ENCODE measurements around the gene JAGN1. TPM values are rescaled to one million over a fixed set of nuclear protein-coding genes. Genes with fewer than 3 reads are reported as not detected.
A peak's percentile ranks its signal among the peaks of the same experiment; 100 is the strongest.
"Not testable (repeated sequence)": the region's sequence is repeated elsewhere in the genome, so short reads cannot be mapped to it uniquely, and the experiment has no call there.

JAGN1 gene
- total and polyA plus RNA-seq, 7 experiments from 2014 or later = 16.0 to 54.5 (median 29.1) TPM

- Mint-ChIP-seq H3K27ac (peak overlapping the region in 2 of 9 donors; percentile 48 to 60), H3K27me3 (no peaks in the 10 kb centered on the region), H3K36me3 (peaks cover 0 to 12% (median 4%) of the 10 kb centered on the region in 5 donors), H3K4me3 (no peak overlapping the region), H3K9me3 (no peaks in the 10 kb centered on the region), H3K4me1 (peaks cover 21 to 38% (median 26%) of the 10 kb centered on the region in 7 donors)
- ATAC-seq = no peak
- CTCF ChIA-PET = interaction anchor here (0.7 kb wide), 1 partner anchor 9 kb away, joined by 3 read pairs; no protein-coding TSS in a partner anchor
- H3K4me3 ChIP-seq (ENCODE audit: low read length) = no peak overlapping the region
- no peaks in the 10 kb centered on the region for H3K9me3 ChIP-seq (ENCODE audit: control insufficient read depth in 2 of 3, low read length in 3 of 3)
- POLR2A ChIA-PET = no interaction called here
- H3K4me1 ChIP-seq (ENCODE audit: control insufficient read depth in 2 of 2, insufficient read depth in 2 of 2, low read length in 2 of 2) = peaks cover 17 to 20% of the 10 kb centered on the region in 2 donors
- DNase-seq = no peak
- H3K36me3 ChIP-seq (ENCODE audit: control insufficient read depth in 2 of 3, insufficient read depth in 3 of 3, low read length in 3 of 3) = peaks cover 0 to 29% (median 4%) of the 10 kb centered on the region in 3 experiments
- no peak overlapping the region for H3K27ac ChIP-seq (ENCODE audit: low read depth, low read length)
- intact Hi-C loops (cut with micrococcal nuclease) = loop anchor here in 1 of 2 donors (10.0 kb wide), 2 partner anchors 293 to 573 kb away; partner anchors contain the start of genes MTMR14 and THUMPD3
- H3K27me3 ChIP-seq (ENCODE audit: control insufficient read depth in 2 of 2, insufficient read depth in 2 of 2, low read length in 2 of 2) = no peaks in the 10 kb centered on the region
Observed at GRCh38 chr3:9937486-9938238, 47.3 kb downstream of the JAGN1 start.

DNA sequence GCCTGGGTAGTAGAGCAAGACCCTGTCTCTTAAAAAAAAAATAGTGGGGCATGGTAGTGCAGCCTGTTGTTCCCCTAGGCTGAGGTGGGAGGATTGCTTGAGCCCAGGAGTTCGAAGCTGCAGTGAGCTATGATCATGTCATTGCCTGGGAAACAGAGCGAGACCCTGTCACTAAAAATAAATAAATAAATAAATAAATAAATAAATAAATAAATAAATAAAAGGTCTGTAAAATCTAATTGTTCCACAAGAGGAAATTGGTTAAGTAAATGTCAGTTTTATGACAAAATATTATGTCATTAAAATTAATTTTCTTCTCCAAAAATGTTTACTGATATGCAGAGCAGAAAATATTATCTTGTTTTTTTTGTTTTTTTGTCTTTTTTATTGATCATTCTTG, 48.6 kb downstream of the JAGN1 start:
- H3K4me3 ChIP-seq (ENCODE audit: low read length) = no peak overlapping the region
- Mint-ChIP-seq H3K9me3 (no peaks in the 10 kb centered on the region), H3K4me3 (no peak overlapping the region), H3K27ac (no peak overlapping the region), H3K36me3 (peaks cover 0 to 12% (median 4%) of the 10 kb centered on the region in 5 donors), H3K27me3 (no peaks in the 10 kb centered on the region), H3K4me1 (peaks cover 18 to 30% (median 23%) of the 10 kb centered on the region in 7 donors)
- DNase-seq = no peak
- no peaks in the 10 kb centered on the region for H3K9me3 ChIP-seq (ENCODE audit: control insufficient read depth in 2 of 3, low read length in 3 of 3)
- ATAC-seq = no peak
- peaks cover 0 to 42% (median 4%) of the 10 kb centered on the region in 3 experiments for H3K36me3 ChIP-seq (ENCODE audit: control insufficient read depth in 2 of 3, insufficient read depth in 3 of 3, low read length in 3 of 3)
- intact Hi-C loops (cut with micrococcal nuclease) = loop anchor here in 1 of 2 donors (10.0 kb wide), 2 partner anchors 294 to 574 kb away; partner anchors contain the start of genes MTMR14 and THUMPD3
- H3K27ac ChIP-seq (ENCODE audit: low read depth, low read length) = no peak overlapping the region
- no peaks in the 10 kb centered on the region for H3K27me3 ChIP-seq (ENCODE audit: control insufficient read depth in 2 of 2, insufficient read depth in 2 of 2, low read length in 2 of 2)
- ChIA-PET CTCF (interaction anchor here (0.7 kb wide), 1 partner anchor 108 kb away, joined by 4 read pairs; no protein-coding TSS in a partner anchor), POLR2A (no interaction called here)
- peaks cover 16 to 20% of the 10 kb centered on the region in 2 donors for H3K4me1 ChIP-seq (ENCODE audit: control insufficient read depth in 2 of 2, insufficient read depth in 2 of 2, low read length in 2 of 2)

DNA sequence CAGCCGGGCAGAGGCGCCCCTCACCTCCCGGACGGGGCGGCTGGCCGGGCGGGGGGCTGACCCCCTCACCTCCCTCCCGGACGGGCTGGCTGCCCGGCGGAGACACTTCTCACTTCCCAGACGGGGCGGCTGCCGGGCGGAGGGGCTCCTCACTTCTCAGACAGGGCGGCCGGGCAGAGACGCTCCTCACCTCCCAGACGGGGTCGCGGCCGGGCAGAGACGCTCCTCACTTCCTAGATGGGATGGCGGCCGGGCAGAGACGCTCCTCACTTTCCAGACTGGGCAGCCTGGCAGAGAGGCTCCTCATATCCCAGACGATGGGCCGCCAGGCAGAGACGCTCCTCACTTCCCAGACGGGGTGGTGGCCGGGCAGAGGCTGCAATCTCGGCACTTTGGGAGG, 49.5 kb downstream of the JAGN1 start:
- DNase-seq; H3K4me3 Mint-ChIP-seq; CTCF ChIA-PET; H3K9me3 Mint-ChIP-seq; H3K9me3 ChIP-seq (ENCODE audit: control insufficient read depth in 2 of 3, low read length in 3 of 3); H3K27ac ChIP-seq (ENCODE audit: low read depth, low read length); H3K27me3 ChIP-seq (ENCODE audit: control insufficient read depth in 2 of 2, insufficient read depth in 2 of 2, low read length in 2 of 2); ATAC-seq; H3K4me3 ChIP-seq (ENCODE audit: low read length); H3K27me3 Mint-ChIP-seq; H3K27ac Mint-ChIP-seq; POLR2A ChIA-PET: not testable (repeated sequence)
- intact Hi-C loops (cut with micrococcal nuclease) = loop anchor here in 1 of 2 donors (10.0 kb wide), 2 partner anchors 295 to 575 kb away; partner anchors contain the start of genes MTMR14 and THUMPD3
- H3K36me3 Mint-ChIP-seq = peaks cover 0 to 11% (median 4%) of the 10 kb centered on the region in 5 donors
- peaks cover 9 to 23% (median 15%) of the 10 kb centered on the region in 7 donors for H3K4me1 Mint-ChIP-seq
- Histone ChIP-seq H3K36me3 (ENCODE audit: control insufficient read depth in 2 of 3, insufficient read depth in 3 of 3, low read length in 3 of 3) (peaks cover 0 to 49% (median 4%) of the 10 kb centered on the region in 3 experiments), H3K4me1 (ENCODE audit: control insufficient read depth in 2 of 2, insufficient read depth in 2 of 2, low read length in 2 of 2) (peaks cover 6 to 11% of the 10 kb centered on the region in 2 donors)

DNA sequence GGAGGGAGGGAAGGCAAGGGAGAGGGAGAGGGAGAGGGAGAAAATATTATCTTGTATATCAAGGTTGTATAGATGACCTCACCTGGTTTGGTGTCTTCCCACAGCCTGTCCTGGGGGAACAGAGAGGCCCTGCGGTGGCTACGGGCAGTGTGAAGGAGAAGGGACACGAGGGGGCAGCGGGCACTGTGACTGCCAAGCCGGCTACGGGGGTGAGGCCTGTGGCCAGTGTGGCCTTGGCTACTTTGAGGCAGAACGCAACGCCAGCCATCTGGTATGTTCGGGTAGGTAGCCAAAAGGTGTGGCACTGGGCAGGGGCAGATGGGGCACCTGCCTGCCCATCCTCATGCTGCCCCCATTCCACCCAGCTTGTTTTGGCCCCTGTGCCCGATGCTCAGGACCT, 50.3 kb downstream of the JAGN1 start:
- CTCF ChIA-PET = no interaction called here
- no peak overlapping the region for H3K4me3 Mint-ChIP-seq

GRCh38 chr3:9942164-9942563, 51.8 kb downstream of the JAGN1 start:
- peaks cover 0 to 44% (median 0%) of the 10 kb centered on the region in 3 experiments for H3K36me3 ChIP-seq (ENCODE audit: control insufficient read depth in 2 of 3, insufficient read depth in 3 of 3, low read length in 3 of 3)
- CTCF ChIA-PET = interaction anchor here (0.7 kb wide), 1 partner anchor 215 kb away, joined by 3 read pairs; no protein-coding TSS in a partner anchor
- intact Hi-C loops (cut with micrococcal nuclease) = no loop called here

More for the DNA sequence above, 50.3 kb downstream of the JAGN1 start:
- H3K27ac ChIP-seq (ENCODE audit: low read depth, low read length) = no peak overlapping the region
- no peaks in the 10 kb centered on the region for H3K27me3 ChIP-seq (ENCODE audit: control insufficient read depth in 2 of 2, insufficient read depth in 2 of 2, low read length in 2 of 2)
- no peaks in the 10 kb centered on the region for H3K9me3 Mint-ChIP-seq
- peak overlapping the region in 1 of 9 donors; percentile 32 for H3K27ac Mint-ChIP-seq
- H3K4me1 ChIP-seq (ENCODE audit: control insufficient read depth in 2 of 2, insufficient read depth in 2 of 2, low read length in 2 of 2) = peaks cover 0 to 3% of the 10 kb centered on the region in 2 donors
- peaks cover 0 to 10% (median 4%) of the 10 kb centered on the region in 5 donors for H3K36me3 Mint-ChIP-seq
- no peaks in the 10 kb centered on the region for H3K9me3 ChIP-seq (ENCODE audit: control insufficient read depth in 2 of 3, low read length in 3 of 3)
- DNase-seq (no peak), ATAC-seq (no peak)
- H3K27me3 Mint-ChIP-seq = no peaks in the 10 kb centered on the region
- POLR2A ChIA-PET = interaction anchor here (2.4 kb wide), 1 partner anchor 8 kb away, joined by 12 read pairs; the partner anchor contains the start of gene CRELD1
- intact Hi-C loops (cut with micrococcal nuclease) = no loop called here
- H3K36me3 ChIP-seq (ENCODE audit: control insufficient read depth in 2 of 3, insufficient read depth in 3 of 3, low read length in 3 of 3) = peaks cover 0 to 49% (median 3%) of the 10 kb centered on the region in 3 experiments
- H3K4me1 Mint-ChIP-seq = peaks cover under 1 to 15% (median 6%) of the 10 kb centered on the region in 7 donors
- H3K4me3 ChIP-seq (ENCODE audit: low read length) = no peak overlapping the region

DNA sequence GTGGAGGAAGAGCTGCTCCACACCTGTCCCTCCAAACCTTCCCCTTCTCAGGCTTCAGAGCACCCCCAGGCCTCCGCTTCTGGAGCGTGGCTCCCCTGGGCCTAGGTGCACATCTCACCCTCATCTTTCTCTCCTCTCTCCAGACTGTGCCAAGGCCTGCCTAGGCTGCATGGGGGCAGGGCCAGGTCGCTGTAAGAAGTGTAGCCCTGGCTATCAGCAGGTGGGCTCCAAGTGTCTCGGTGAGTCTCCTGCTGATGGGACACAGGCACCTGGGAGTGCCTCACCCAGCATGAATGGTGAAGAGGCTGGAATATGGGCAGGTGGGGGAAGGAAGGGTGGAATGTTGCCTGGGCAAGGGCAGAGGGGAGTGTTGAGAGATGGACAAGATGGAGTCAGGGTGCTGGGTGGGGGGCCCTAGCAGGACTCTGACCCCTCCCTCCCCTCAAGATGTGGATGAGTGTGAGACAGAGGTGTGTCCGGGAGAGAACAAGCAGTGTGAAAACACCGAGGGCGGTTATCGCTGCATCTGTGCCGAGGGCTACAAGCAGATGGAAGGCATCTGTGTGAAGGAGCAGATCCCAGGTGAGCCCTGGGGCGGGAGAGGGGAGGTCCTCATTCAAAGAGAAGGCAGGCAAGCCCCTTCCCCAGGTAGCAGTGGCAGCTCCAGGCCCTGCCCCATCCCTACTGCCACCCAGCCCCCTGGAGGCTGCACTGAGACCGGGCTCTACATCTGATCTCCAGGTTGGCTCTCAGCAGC, 52.7 kb downstream of the JAGN1 start:
- H3K36me3 Mint-ChIP-seq = peaks cover 0 to 6% (median 0%) of the 10 kb centered on the region in 5 donors
- ATAC-seq (no peak), DNase-seq (no peak)
- H3K9me3 ChIP-seq (ENCODE audit: control insufficient read depth in 2 of 3, low read length in 3 of 3) = no peaks in the 10 kb centered on the region
- H3K4me3 Mint-ChIP-seq = peak overlapping the region in 1 of 10 donors; percentile 17
- H3K4me3 ChIP-seq (ENCODE audit: low read length) = no peak overlapping the region
- intact Hi-C loops (cut with micrococcal nuclease) = no loop called here
- no peak overlapping the region for H3K27ac ChIP-seq (ENCODE audit: low read depth, low read length)
- H3K4me1 Mint-ChIP-seq = peaks cover 0 to 8% (median 0%) of the 10 kb centered on the region in 7 donors
- H3K27me3 Mint-ChIP-seq = no peaks in the 10 kb centered on the region
- peaks cover 0 to 34% (median 0%) of the 10 kb centered on the region in 3 experiments for H3K36me3 ChIP-seq (ENCODE audit: control insufficient read depth in 2 of 3, insufficient read depth in 3 of 3, low read length in 3 of 3)
- no peaks in the 10 kb centered on the region for H3K4me1 ChIP-seq (ENCODE audit: control insufficient read depth in 2 of 2, insufficient read depth in 2 of 2, low read length in 2 of 2)
- no peaks in the 10 kb centered on the region for H3K27me3 ChIP-seq (ENCODE audit: control insufficient read depth in 2 of 2, insufficient read depth in 2 of 2, low read length in 2 of 2)
- CTCF ChIA-PET = interaction anchor here (0.6 kb wide), 1 partner anchor 112 kb away, joined by 3 read pairs; no protein-coding TSS in a partner anchor
- no peaks in the 10 kb centered on the region for H3K9me3 Mint-ChIP-seq
- H3K27ac Mint-ChIP-seq = peak overlapping the region in 2 of 9 donors; percentile 69 to 73
- POLR2A ChIA-PET = interaction anchor here (0.8 to 2.4 kb wide), 3 partner anchors 10 to 18 kb away, joined by 3 to 12 read pairs (median 12); partner anchors contain the start of gene CRELD1

More at GRCh38 chr3:9942164-9942563, 51.8 kb downstream of the JAGN1 start:
- POLR2A ChIA-PET = interaction anchor here (0.8 to 2.4 kb wide), 2 partner anchors 9 to 17 kb away, joined by 3 to 12 read pairs; partner anchors contain the start of gene CRELD1
- no peaks in the 10 kb centered on the region for H3K9me3 ChIP-seq (ENCODE audit: control insufficient read depth in 2 of 3, low read length in 3 of 3)
- Mint-ChIP-seq H3K9me3 (no peaks in the 10 kb centered on the region), H3K4me1 (peaks cover 0 to 8% (median 3%) of the 10 kb centered on the region in 7 donors), H3K27ac (peak overlapping the region in 2 of 9 donors; percentile 8 to 25), H3K27me3 (no peaks in the 10 kb centered on the region), H3K36me3 (peaks cover 0 to 8% (median 0%) of the 10 kb centered on the region in 5 donors), H3K4me3 (no peak overlapping the region)
- H3K4me1 ChIP-seq (ENCODE audit: control insufficient read depth in 2 of 2, insufficient read depth in 2 of 2, low read length in 2 of 2) = no peaks in the 10 kb centered on the region
- H3K27ac ChIP-seq (ENCODE audit: low read depth, low read length) = no peak overlapping the region
- no peak for ATAC-seq
- no peaks in the 10 kb centered on the region for H3K27me3 ChIP-seq (ENCODE audit: control insufficient read depth in 2 of 2, insufficient read depth in 2 of 2, low read length in 2 of 2)
- no peak for DNase-seq
- no peak overlapping the region for H3K4me3 ChIP-seq (ENCODE audit: low read length)
